HG02678 (cell line): ENCODE results near the gene PTPRD.

ENCODE experiments used
- ATAC-seq: cut with Tn5 transposase; IDR thresholded peaks from one replicate; pipeline ENCODE4 v1.9.1; 2021; ENCODE audit warnings: mild to moderate bottlenecking, moderate library complexity; ENCODE audit not compliant: unreplicated experiment

Gene PTPRD

GRCh38 chr9:9905736-9906135, 707.1 kb downstream of the PTPRD start:
- ATAC-seq, result no peak

DNA sequence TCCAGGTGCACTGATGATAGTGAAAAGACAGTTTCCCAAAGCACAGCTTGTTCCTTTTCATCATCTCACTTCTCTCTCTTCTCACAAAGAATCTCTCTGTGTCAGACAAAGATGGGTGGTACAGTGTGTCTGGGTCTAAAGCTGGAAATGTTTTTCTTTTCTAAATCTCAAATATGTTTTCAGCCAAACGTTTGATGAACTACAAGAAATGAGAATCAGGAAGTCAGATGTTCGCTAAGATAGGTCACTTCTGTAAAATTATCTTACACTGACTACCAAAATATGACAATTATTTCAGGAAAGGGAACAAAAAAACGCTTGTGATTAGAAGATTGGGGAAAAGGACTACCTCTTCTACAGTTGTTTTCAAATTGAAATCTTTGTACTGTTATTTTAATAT, 708.8 kb downstream of the PTPRD start:
- no peak for ATAC-seq

GRCh38 chr9:9901624-9902023, 711.2 kb downstream of the PTPRD start:
- ATAC-seq, result no peak

GRCh38 chr9:9893837-9894236, 719.0 kb downstream of the PTPRD start:
- no peak for ATAC-seq

DNA sequence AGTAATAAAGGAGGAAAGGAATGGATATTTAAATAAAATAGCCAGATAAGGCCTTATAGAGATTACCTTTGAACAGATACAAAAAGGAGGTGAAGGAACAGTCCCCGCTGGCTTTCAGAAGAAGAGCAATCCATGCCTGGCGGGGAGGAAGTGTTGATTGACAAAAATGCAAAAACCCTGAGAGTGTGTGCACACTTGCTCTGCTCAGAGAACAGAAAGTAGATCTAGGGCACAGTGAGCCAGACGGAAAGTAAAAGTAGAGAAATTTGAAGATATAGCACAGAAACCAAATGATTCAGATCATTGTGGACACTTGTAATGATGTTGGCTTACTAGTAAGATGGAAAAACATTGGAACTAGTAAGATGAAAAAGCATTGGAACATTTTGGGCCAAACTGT, 720.6 kb downstream of the PTPRD start:
- no peak for ATAC-seq

DNA sequence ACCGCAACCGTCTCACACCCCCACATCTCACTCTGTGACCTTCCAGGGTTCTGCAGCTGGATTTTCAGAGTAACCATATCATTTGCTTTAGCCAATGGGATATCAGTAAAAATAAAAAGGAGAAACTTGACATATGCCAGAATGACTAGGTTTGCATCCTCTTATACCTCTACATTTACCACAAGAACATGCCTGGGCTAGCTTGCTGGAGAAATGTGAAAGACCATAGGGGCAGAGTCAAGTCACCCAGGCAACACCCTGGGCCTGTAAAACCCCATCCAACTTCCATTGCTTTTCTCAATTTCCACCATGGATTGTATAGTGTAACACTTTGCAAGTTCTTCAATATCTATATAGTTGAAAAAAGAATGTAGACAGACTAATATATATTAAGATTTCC, 731.1 kb downstream of the PTPRD start:
- no peak for ATAC-seq

- ATAC-seq, result no peak
These were observed 738.5 kb downstream of the PTPRD start for GRCh38 chr9:9874270-9874669.

DNA sequence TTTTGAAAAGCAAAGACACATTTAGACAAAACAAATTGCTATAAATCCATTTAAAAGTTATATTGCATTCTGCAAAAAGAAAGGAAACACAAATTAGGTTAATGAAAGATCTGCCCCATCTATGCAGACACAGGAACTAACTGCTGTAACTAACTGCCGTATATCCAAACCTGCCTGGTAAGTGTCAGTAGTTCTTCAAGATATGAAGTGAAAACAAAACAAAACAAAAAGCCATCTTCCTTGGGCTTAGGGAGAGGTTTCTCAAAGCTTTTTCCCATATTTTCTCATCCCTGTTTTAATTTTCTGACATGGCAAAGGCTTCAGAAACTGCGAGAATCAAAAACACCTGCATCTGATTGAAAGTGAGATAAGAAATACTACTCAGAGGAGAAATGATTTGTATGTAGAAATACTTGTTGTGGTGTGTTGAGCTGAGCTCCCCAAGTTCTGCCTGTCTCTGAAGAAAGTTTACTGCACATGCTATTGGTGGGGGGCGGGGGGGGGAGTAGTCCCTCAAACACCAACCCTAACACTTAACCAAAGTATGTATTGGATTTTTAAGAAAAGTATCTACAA, 750.5 kb downstream of the PTPRD start:
- ATAC-seq, result no peak

GRCh38 chr9:9855177-9856078, 757.4 kb downstream of the PTPRD start:
- no peak for ATAC-seq

DNA sequence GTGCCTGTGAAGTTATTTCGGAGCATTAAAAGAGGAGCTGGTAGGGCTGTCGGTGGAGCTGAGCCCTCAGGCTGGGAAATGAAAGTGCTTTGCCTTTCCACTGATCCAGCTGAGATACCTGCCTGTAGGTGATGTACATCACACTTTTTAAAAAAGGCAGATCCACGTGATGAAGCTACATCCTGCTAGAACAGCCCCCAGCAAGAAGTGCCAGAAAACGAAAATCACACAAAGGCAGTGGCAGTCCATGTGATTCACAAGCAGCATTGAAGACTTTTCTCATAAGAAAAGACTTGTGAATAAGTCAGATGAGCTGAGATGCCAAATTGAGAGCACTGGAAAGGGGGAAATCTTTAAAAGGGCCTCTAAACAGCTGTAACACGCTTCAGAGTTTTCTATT, 765.1 kb downstream of the PTPRD start:
- ATAC-seq, result no peak

DNA sequence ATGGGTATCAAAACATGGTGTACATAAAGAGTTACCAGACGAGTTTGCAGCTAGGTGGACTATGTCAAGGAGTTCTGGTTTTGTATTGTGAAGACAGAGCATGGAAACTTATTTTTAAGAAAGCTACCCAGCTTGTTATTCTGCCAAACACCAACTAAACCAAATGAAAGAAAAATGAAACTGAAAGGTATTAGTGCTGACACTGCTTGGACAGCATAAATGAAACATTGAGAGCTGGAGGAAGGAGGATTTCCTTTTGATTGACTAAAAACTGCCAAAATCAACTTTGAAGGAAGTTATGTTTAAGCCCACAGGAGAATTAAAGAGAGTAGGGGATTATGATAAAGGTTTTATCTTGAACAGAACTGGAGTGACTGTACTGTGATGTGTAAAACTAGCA, 766.2 kb downstream of the PTPRD start:
- ATAC-seq, result peak; percentile 72

GRCh38 chr9:9820436-9820835, 792.4 kb downstream of the PTPRD start:
- no peak for ATAC-seq

GRCh38 chr9:9819886-9820285, 792.9 kb downstream of the PTPRD start:
- ATAC-seq, result no peak

DNA sequence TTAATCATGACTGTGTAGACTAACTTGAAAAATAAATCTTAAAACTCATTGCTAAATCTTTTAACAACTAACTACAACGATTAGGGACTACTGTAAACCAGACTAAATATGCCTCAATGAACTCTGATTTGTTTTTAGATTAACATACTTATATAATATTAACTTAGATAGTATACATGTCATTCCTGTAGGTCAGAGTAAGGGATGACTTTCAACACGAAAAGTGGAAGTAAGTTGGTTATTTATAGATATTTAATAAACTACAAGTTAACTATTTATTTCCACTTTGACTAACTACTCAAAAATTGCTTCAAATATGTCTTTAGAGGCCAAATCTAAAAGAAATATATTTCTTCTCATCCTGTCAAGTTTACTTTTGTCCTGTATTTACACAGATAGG, 795.6 kb downstream of the PTPRD start:
- ATAC-seq, result no peak

- ATAC-seq, result no peak
These were observed 808.7 kb downstream of the PTPRD start for GRCh38 chr9:9804109-9804508.

DNA sequence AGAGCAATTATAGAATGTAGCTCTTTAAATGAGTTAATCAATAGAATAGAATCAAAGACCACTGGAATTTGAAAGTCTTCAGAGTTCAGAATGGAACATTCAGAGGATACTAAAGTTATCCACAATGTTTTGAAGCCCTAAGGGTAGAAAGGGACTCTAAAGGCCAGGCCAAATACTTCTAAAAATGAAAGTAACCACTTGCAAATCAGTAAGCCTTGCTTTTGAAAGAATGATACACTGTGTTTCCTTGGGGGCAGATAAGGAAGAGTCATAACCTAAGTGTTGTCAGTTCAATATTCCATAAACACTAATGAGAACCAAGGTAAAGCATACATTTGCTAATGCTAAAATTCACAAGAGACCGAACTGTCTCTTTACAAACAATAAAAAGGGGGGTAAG, 813.5 kb downstream of the PTPRD start:
- no peak for ATAC-seq

DNA sequence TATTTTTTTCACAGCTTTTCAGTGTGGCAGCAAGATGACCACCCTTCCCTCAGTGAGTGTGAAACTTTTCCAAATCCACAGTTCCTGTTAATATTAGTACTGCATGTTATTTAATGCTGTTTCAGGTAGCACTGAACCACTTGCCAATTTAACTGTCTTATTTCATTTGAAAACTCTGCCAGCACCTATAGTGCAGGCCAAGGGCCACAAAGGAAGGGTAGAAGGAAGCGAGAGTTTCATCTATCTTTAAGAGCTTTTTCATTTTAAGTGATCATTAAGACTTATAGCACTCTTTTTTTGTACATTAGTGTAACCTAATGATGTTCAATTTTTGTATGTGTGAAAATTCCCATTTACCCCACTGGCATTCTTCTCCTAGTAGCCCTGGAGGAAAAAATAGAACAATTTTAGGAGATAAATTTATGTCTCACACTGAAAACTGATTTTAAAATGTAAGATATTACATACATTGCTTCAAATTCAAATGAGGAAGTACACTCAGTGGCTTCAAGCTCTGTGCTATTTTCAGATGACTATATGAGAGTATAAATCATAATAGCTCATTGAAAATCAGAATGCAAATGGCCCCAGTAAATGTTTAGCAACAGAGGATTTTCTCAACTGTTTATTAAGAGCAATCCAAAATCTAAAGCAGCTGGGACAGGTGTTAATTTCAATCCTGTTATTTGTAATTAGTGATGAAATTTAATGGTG, 820.5 kb downstream of the PTPRD start:
- no peak for ATAC-seq

- no peak for ATAC-seq
These were observed 821.2 kb downstream of the PTPRD start for GRCh38 chr9:9791611-9792010.

DNA sequence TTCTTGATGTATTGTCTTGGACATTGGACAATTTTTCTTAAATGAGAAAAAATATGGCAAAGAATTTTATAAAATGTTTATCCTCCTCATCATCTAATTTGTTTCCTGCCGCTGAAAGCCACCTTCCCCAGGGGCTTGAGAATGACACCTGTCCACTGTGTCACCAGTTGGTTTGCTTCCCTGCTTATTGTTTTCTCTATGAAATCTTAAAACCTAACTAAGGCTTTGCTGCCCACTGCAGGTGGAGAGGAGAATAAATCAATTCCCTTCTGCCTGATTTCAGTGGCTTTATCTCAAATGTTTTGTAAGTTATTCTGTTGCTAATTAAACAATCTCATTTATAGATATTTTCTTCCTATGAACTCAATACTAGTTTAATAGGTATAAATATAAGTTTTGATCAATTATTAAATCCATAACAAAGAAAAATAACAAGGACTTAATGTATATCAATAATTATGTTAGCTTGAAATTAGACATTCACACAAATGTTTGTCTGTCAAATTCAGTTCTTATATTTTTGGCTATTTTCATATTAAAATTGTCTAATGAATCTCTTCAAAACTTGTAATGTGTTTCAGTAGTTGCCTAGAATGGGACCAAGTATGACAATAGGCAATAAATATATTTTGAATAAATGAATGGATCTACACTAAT, 822.5 kb downstream of the PTPRD start:
- ATAC-seq, result peak; percentile 65

- no peak for ATAC-seq
These were observed 829.1 kb downstream of the PTPRD start for GRCh38 chr9:9783711-9784110.

- no peak for ATAC-seq
These were observed 829.6 kb downstream of the PTPRD start for GRCh38 chr9:9783211-9783610.
